DMS153 treated with DMSO at 0.1 percent for 48 hours (cell line): ENCODE measurements around the gene POLA2.

ENCODE experiments used
- DNase-seq: peaks from one replicate; lab custom pipeline; 2025; ENCODE audit not compliant: unreplicated experiment; lab: John Stamatoyannopoulos, UW

Gene POLA2

GRCh38 chr11:65307298-65308229, 45.8 kb downstream of the POLA2 start:
- no peak for DNase-seq

DNA sequence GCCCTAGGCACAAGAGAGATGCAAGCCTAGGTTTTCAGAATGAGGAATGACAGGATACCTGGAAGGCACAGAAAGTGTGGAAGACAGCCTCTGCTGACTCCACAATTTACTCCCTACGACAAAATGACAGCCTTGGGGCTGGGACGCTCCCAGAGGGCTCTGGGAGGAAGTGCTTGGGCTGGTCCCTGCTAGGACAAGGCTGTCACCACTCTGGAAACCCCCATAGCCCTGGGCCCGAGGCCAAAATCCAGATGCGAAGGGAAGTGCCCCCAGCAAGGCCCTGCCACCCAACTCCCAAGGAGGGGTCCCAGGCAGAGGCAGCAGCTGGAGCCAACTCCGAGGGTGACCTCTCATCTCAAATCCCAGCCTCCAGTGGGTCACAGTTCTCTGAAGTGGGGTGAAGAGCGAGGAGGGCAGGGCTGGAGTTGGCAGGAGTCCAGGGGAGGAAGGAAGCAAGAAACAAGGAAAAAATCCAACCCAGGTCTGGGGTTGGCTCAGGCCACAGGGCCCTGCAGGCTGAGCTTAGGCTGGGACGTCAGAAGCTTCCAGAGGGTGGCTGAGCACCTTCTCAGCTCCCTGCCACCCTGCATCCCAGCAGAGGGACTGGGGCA, 46.6 kb downstream of the POLA2 start:
- no peak for DNase-seq

GRCh38 chr11:65309006-65309405, 47.2 kb downstream of the POLA2 start:
- DNase-seq, result no peak

DNA sequence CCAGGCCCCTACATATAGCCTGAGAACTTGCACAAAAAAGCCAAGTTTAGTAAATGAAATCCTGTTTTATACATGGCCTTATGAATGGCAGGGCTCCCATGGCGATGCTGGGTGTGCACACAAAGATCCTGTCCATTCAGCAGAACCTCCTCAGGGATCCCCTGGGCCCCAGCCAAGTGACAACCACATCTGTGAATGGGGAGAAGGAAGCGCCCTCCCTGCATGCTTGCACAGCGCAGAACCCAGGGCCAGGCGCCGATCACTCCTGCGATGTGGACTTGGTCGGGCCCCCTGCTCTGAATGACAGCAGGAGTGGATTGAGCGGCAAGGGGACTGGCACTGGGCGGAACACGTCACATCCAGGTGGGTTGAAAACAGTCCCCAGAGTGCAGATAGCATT, 48.5 kb downstream of the POLA2 start:
- no peak for DNase-seq

DNA sequence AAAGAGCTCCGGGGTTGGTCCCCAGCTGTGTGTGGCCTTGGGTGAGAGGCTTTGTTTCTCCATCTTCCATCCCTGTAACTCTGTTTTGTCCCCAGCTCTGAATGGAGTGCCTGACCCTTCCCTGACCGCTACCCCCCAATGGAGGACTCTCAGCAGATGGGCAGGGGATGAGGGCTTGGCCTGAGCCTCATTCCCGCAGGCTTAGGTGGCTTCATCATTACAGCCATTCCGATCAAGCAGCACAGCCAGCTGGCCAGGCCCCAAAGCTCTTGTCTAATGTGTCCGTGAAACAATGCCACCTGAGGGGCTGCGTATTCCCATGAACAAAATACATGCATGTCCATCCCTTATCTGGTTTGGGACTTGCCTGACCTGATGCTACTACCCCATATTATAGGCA, 49.0 kb downstream of the POLA2 start:
- no peak for DNase-seq

DNA sequence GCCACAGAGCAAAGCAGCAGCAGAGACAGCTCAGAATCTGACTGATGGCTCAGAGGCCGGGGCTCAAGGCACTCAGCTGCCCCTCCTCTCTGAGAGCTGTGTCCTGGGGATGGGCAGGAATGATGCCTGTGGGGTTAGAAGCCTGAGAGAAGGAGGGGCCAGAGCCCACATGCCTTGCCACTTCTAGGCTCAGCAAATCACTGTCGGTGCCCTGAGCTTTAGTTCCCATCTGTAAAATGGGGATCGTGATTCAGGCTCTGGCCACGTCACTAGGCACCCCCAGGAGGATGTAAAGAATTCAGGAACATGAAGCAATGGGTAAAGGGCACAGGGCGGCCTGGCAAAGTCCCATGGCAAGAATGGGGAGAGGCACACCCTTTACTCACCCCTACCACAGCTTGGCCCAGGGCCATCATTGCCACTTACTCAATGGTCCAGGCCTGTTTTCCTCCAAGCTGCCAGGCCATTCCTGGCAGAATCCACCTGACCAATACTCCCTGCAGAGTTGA, 49.5 kb downstream of the POLA2 start:
- no peak for DNase-seq

GRCh38 chr11:65314501-65315203, 52.9 kb downstream of the POLA2 start, which contains the start of gene CDC42EP2:
Gene CDC42EP2, plus strand, starts transcription at chr11:65314866. Its CDS starts 6,033 bp downstream, at chr11:65320899.
- peak; percentile 54 for DNase-seq

DNA sequence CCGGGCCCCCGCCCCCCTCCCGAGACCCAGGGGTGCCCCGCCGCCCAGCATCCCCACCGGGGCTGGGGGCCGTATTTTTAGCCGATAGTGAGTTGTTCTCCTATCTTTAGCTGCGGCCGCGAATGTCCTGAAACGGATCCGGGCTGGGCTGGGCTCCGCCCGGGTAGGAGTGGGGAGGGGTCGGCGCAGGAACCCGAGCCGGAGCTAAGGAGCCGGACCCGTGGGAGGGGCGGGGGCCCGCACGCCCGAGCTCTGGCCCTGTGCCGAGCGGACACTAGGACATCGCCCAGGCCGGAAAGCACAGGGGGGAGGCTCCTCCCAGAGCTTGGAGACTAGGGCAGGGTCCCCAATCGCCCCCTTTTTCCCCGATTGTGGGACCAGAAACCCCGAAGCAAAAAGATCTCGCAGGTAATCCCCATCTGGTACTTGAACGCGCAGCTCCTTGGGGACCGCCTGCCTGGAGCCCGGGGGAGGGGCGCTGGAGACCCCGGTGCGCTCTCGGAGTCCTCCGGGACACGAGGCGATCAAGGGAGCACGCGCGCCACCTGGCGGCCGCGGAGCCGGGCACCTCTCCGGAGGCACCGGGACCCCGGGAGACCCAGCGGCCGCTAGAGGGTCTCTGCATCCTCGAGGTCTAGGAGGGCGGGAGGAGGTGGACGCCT, 53.6 kb downstream of the POLA2 start:
- peak; percentile 62 for DNase-seq

GRCh38 chr11:65315866-65316226, 54.1 kb downstream of the POLA2 start:
- no peak for DNase-seq

GRCh38 chr11:65316227-65317024, 54.7 kb downstream of the POLA2 start:
- DNase-seq, result no peak

GRCh38 chr11:65317025-65317786, 55.4 kb downstream of the POLA2 start:
- DNase-seq, result no peak

GRCh38 chr11:65320386-65321075, 58.8 kb downstream of the POLA2 start:
- no peak for DNase-seq

GRCh38 chr11:65321076-65321475, 59.3 kb downstream of the POLA2 start:
- DNase-seq, result no peak

DNA sequence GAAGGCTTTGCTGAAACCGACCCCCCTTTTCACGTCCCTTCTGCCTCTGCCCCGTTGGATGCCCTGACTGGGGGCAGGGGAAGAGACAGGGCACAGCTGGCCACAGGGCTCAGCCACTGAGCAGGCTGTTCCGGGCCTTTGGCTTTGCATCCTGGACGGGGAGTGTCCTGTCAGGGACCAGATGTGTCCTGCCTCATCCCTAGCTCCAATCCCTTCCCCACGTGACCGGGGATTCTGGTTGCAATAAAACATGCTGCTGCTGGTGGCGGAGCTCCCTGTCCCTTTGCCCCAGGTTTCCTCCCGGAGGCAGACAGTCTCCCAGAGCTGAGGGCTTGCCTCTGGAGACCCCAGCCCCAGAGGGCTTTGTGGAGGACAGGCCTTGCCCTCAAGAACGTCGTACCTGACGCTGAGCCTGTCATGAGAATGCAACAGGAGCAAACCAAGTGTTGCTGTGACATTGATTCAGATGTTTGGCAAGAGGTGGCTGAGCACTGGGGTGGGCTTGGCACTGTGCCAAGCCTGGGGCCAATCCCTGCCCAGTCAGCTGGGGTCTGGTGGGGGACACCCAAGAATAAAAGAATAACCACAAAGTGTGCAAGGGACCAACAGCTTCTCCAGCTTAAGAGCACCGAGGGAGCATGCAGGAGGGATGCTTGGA, 60.2 kb downstream of the POLA2 start:
- DNase-seq, result no peak

GRCh38 chr11:65323813-65324212, 62.1 kb downstream of the POLA2 start:
- DNase-seq, result no peak

DNA sequence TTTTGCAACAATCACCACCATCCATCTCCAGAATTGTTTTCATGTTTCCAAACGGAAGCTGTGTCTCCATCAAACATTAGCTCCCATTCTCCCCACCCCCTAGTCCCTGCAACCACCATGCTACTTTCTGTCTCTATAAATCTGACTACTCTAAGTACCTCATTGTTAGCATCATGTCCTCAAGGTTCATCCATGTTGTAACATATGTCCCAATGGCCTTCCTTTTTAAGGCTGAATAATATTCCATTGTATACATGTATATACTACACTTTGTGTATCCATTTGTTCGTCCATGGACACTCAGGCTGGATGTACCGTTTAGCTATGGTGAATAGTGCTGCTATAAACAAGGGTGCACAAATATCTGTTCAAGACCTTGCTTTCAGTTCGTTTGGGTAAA, 63.7 kb downstream of the POLA2 start:
- DNase-seq, result no peak

- DNase-seq, result no peak
These were observed 65.3 kb downstream of the POLA2 start for GRCh38 chr11:65327021-65327420.

GRCh38 chr11:65329478-65329877, 67.7 kb downstream of the POLA2 start:
- no peak for DNase-seq
